ENCODE results near the gene ATP8A2.

GRCh38 chr13:25816239-25816638 lies 444.5 kb downstream of the ATP8A2 start:
- TF ChIP-seq POLR2AphosphoS5 (IDR thresholded peaks at IDR 0.05; ENCODE audit: borderline replicate concordance, low read depth, low read length) (no peak), FOXP2 (optimal IDR thresholded peaks at IDR 0.05; ENCODE audit: control extremely low read depth, extremely low read length, insufficient read depth) (no peak), EZH2 (IDR thresholded peaks at IDR 0.05) (no peak)
